GM21528 (cell line): ENCODE data around the gene LPP.
A peak's percentile ranks its signal among the peaks of the same experiment; 100 is the strongest.

ENCODE experiments used
- ATAC-seq: cut with Tn5 transposase; IDR thresholded peaks from one replicate; pipeline ENCODE4 v1.9.1; 2021; ENCODE audit warnings: mild to moderate bottlenecking, moderate library complexity; ENCODE audit not compliant: unreplicated experiment, low FRiP score

The LPP gene

DNA sequence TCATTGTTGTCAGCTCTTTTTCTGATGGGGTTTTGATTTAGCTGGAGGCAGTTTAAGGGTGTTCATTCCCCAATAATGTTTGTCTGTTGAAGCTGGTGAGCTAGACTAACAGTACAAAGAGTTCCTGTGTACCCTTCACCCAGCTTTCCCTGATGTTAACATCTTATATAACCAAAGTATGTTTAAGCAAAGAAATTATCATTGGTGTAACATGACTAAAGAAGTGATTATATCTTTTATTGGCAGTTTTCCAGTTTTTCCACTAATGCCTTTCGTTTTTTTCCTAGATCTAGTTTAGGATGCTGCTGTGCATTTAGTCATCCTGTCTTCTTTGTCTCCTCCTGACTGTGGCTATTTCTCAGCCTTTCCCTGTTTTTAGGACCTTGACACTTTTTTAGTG, 165.6 kb downstream of the LPP start:
- ATAC-seq, result no peak

GRCh38 chr3:188320757-188321156, 166.8 kb downstream of the LPP start:
- ATAC-seq, result no peak

GRCh38 chr3:188321258-188321657, 167.3 kb downstream of the LPP start:
- ATAC-seq, result no peak

GRCh38 chr3:188322135-188322887, 168.4 kb downstream of the LPP start:
- ATAC-seq, result no peak

- ATAC-seq, result no peak
Observed at GRCh38 chr3:188323067-188323842, 169.3 kb downstream of the LPP start.

DNA sequence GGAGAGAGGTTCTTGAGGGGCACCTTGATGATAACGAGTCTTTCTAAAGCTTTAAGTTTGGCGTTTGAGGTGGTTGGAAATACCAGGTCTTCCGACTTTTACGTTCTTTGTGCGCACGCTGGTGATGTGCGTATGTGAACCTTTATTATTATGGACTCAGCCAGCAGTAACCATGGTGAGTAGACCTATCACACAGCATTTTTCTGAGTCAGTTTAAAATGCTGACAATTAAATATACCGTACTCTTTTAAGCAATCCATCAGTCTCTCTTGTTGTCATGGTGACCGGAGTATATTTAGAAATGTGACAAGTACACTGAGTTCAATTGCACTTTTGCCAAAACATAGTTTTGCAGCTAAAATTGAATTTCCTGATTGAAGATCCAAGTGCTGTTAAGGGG, 172.2 kb downstream of the LPP start:
- no peak for ATAC-seq

- ATAC-seq, result no peak
Observed at GRCh38 chr3:188326968-188327367, 173.0 kb downstream of the LPP start.

DNA sequence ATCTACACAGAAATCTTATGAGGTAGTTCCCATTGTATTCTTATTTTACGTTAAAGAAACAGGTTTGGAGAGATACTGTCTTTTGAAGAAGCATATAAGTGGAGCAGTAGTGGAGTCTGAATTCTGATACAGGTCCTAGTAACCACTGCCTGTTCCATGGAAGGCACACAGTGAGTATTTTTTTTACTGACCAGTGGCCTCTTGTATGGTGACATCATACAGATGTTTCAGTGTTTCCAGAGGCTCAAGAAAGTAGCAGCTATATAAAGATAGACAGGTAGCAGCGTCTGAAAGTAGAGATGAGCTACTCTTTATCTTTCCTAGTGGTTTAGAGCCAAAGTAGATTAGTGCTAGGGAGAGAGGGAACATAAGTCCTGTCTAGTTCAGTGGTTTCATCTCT, 173.5 kb downstream of the LPP start:
- no peak for ATAC-seq

DNA sequence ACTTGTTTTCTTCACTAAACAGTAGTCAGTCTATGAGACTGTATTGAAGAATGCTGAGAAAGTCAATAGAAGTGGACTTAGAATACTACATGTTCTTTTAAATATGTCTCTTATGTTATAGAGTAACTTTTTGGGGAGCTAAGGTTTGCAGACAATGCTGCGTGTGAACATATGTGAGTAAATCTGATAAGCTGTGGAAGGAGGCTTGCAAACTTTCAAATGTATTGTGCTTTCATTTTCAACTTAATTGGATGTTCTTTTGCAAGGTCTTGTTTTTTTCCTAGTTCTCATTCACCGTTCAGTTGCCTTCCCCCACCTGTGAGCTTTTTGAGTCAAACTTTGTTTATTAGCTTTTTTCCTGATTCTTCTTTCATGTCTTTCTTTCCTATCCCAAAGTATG, 176.2 kb downstream of the LPP start:
- no peak for ATAC-seq

GRCh38 chr3:188331166-188331565, 177.2 kb downstream of the LPP start:
- no peak for ATAC-seq

DNA sequence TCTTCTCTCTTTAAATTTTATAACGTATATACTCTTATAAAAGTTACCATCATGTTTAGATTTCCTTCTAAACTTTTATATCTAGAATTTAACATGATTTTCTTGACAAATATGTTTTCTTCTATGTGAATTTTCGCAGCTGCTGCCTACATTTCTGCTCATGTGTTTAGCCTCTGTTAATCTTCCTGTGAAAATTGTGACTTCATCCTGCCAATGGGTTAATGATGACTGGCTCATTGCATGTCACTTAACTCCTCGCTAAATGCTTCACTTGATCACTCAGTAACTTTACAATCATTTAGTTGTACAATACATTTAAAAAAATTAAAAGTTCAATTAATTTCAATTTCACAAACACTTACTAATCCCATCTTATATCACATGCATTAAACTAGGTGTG, 178.1 kb downstream of the LPP start:
- ATAC-seq, result no peak

GRCh38 chr3:188335656-188336055, 181.7 kb downstream of the LPP start:
- ATAC-seq, result no peak

GRCh38 chr3:188336178-188336577, 182.2 kb downstream of the LPP start:
- no peak for ATAC-seq

- no peak for ATAC-seq
Observed at GRCh38 chr3:188337232-188337631, 183.3 kb downstream of the LPP start.

GRCh38 chr3:188338086-188338485, 184.1 kb downstream of the LPP start:
- ATAC-seq, result no peak

- ATAC-seq, result peak; percentile 61
Observed at GRCh38 chr3:188339410-188340295, 185.7 kb downstream of the LPP start.

DNA sequence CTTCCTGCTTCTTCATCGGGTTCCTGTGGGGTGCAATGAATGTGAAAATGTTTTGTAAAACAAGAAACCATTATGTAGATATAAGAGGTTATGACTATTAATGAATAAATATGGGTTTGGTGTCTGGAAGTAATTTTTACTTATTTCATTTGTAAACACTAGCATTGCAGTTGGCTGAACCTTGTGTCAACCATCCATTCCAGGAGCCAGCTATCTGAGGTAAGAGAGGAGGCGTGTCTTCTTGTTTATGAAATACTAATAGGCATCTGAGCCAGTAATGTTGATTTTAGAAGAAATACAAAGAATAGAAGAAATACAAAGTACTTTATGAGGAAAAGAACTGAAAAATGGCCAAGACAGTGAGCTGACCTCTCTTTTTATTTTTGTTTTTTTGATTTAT, 187.5 kb downstream of the LPP start:
- ATAC-seq, result no peak

GRCh38 chr3:188342991-188343732, 189.2 kb downstream of the LPP start:
- ATAC-seq, result no peak

DNA sequence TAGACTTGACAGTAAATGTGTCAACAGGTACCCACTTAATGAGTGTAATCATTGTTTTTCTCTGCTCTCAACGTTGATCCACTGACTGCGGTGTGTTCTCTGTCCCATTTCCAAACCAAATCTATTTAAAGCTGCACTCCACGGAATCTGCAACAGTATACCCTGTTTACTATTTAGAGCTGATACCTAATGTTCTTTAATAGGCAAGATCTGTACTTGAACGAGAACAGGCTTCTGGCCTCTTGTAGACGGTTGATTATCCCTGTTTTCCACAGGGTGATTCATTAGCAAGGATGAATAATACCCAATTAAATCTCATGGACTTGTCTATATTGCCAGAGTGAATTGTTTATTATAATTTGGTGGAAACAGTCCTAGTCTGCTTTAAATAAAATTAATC, 189.9 kb downstream of the LPP start:
- ATAC-seq, result no peak

GRCh38 chr3:188345223-188345622, 191.3 kb downstream of the LPP start:
- no peak for ATAC-seq
